Tibial artery (tissue), 4 donors: ENCODE results near the gene CGB2.
"Not testable (repeated sequence)": the region's sequence is repeated elsewhere in the genome, so short reads cannot be mapped to it uniquely, and the experiment has no call there.

ENCODE experiments used
- DNase-seq, 2 donors: peaks; one replicate each; pipeline ENCODE4 v3.0.0-alpha.2; 2019
- H3K27ac ChIP-seq, 2 donors: fragments of 200-600 bp; sonication (generic) in 1 of 2; 1 replicate in 1 of 2; 2 replicates in 1 of 2; pipeline ENCODE4 v1.5.1; 2018 to 2019; ENCODE audit warnings: mild to moderate bottlenecking in 1 of 2
- H3K27me3 ChIP-seq, 2 donors: fragments of 200-600 bp; sonication (generic) in 1 of 2; one replicate each; pipeline versions ENCODE4 v1.5.1 to v1.6.0; 2016 to 2019
- H3K36me3 ChIP-seq, 3 donors: fragments of 200-600 bp; sonication (generic) in 2 of 3; one replicate each; pipeline ENCODE4 v1.5.1; 2016 to 2019; ENCODE audit warnings: mild to moderate bottlenecking in 2 of 3
- H3K4me1 ChIP-seq, 4 donors: fragments of 200-600 bp; sonication (generic) in 2 of 4; 1 replicate in 3 of 4; 2 replicates in 1 of 4; pipeline ENCODE4 v1.5.1; 2016 to 2019
- H3K4me3 ChIP-seq, 2 donors: fragments of 200-600 bp; sonication (generic) in 1 of 2; 1 replicate in 1 of 2; 2 replicates in 1 of 2; pipeline ENCODE4 v1.5.1; 2018 to 2019; ENCODE audit warnings: mild to moderate bottlenecking in 2 of 2
- H3K9me3 ChIP-seq, 3 donors: fragments of 200-600 bp; sonication (generic) in 1 of 3; one replicate each; pipeline ENCODE4 v1.5.1; 2016 to 2019
- CTCF ChIP-seq, 2 experiments: fragments of 200-600 bp in 1 of 2; fragments of 450-650 bp in 1 of 2; IDR thresholded peaks; one replicate each; pipeline ENCODE4 v1.5.1; 2017 to 2019; ENCODE audit warnings: antibody characterized with exemption in 2 of 2, mild to moderate bottlenecking in 1 of 2, moderate library complexity in 1 of 2
- intact Hi-C: fragments of 100-400 bp; cut with DNase I; formaldehyde crosslinking; loops from one replicate; pipeline ENCODE4 v1.15.0; 2023; ENCODE audit warnings: low total_unique reads

CGB2 gene

DNA sequence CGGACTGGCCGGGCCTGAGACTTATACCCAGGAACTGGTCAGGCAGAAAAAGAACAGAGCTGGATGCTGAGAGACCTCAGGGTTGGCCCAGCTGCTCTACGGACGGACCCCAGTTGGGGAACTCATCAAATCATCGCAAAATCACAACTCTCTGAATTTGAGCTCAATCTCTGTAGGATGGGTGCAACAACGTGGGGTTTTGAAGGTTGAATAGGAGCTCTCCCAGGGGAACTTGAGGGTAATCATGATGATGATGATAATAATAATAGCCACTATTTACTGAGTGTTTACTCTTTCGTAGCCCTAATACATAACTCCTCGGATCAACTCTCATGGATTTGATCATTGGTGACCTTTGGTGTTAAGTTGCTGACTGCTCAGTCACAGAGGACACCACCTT is 1.4 kb upstream of the CGB2 start:
- H3K4me1 ChIP-seq, intact Hi-C loops, H3K4me3 ChIP-seq, H3K27ac ChIP-seq, DNase-seq, H3K36me3 ChIP-seq, H3K9me3 ChIP-seq, H3K27me3 ChIP-seq: not testable (repeated sequence)

DNA sequence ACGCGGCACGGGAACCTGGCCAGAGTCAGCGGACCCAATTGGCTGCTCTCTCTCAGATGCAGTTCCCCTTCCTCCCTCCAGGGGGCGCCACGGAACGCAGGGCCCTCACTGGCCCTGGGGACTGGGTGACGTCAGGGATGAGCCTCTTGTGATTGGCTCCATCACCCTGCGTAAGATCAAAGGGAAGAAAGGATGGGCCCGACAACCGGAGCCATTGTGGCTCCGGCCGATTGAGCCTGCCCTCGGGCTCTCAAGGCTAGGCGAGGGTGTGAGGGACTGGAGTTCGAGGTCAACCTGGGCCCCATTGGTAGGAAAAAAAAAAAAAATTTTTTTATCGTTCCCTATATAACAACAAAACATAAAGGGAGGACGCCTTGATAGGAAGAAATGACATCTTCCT is 5.1 kb downstream of the CGB2 start, which contains the start of gene CGB1:
Gene CGB1 (minus strand): TSS at position 81 of the 400 bp plus-strand sequence. CDS start 184 bp downstream, outside the sequence.
- H3K27me3 ChIP-seq, intact Hi-C loops, H3K9me3 ChIP-seq, H3K4me3 ChIP-seq, H3K4me1 ChIP-seq, DNase-seq, H3K36me3 ChIP-seq, H3K27ac ChIP-seq: not testable (repeated sequence)

- intact Hi-C loops, H3K27ac ChIP-seq, H3K9me3 ChIP-seq, DNase-seq, H3K4me1 ChIP-seq, H3K4me3 ChIP-seq, H3K27me3 ChIP-seq, H3K36me3 ChIP-seq: not testable (repeated sequence)
Observed at GRCh38 chr19:49038111-49038510, 6.4 kb downstream of the CGB2 start.

DNA sequence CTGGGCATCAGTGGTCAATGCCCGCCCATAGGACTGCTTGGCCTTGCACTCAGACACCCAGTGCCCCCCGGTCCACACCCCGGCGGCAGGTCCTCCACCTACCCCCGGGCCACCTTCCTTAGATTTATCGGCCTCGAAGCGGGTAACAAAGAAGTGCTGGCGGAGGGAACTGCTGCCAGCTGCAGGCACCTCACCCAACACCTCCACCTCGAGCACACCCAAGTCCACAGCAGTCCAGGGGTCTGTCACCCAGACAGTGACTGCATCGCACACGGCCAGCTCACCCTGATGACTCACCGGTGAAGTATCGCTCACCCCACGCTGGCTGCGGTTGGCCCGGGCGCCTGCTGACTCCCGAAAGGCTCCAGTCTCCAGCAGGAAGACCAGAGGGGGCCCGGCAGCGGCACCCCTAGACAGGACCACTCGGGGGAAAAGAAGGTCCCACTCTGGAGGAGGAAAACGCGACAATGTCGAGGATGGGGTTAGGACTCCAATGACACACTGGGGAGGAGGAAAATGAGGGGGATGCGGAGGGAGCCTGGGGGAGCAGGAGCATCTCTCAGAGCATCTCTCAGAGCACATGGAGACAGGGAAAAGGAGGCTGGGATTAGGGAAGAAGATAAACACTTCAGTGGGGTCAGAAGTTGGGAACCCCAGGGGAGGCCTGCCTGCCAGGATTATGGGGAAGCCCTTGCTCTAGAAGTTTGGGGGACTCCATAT is 7.0 kb downstream of the CGB2 start:
- DNase-seq, H3K9me3 ChIP-seq, intact Hi-C loops, H3K36me3 ChIP-seq, H3K27ac ChIP-seq, H3K4me1 ChIP-seq, H3K4me3 ChIP-seq, H3K27me3 ChIP-seq: not testable (repeated sequence)

DNA sequence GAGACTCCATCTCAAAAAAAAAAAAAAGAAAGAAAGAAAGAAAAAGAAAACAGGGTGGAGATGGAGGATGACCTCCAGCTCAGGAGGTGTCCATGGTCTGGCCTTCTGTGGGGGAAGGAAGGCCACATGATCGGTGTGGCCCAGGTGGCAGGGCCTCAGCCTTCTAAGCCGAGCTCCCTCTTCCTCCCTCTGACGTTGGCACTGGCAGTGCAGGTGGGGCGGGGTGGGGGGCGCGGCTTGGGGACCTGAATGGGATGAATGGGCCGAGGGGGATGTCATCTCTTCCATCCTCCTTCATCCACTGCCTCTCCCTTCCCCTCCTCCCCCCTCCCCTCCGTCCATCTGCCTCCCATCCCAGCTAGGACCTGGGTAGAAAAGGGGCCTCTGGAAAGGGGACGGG is 8.0 kb downstream of the CGB2 start:
- H3K36me3 ChIP-seq, H3K27ac ChIP-seq, H3K4me1 ChIP-seq, H3K4me3 ChIP-seq, intact Hi-C loops, DNase-seq, H3K9me3 ChIP-seq, H3K27me3 ChIP-seq: not testable (repeated sequence)

DNA sequence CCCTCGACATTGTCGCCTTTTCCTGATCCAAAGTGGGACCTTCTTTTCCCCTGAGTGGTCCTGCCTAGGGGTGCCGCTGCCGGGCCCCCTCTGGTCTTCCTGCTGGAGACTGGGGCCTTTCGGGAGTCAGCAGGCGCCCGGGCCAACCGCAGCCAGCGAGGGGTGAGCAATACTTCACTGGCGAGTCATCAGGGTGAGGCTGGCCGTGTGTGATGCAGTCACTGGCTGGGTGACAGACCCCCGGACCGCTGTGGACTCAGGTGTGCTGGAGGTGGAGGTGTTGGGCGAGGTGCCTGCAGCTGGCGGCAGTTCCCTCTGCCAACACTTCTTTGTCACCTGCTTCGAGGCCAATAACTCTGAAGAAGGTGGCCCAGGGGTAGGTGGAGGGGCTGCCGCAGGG is 10.5 kb downstream of the CGB2 start:
- no peaks in the 10 kb centered on the region for H3K4me1 ChIP-seq
- peaks cover 0 to 7% of the 10 kb centered on the region in 2 donors for H3K27me3 ChIP-seq
- TF ChIP-seq CTCF (IDR thresholded peaks at IDR 0.05): no peak
- no peak overlapping the region for H3K4me3 ChIP-seq
- DNase-seq: no peak
- intact Hi-C loops: no loop called here
- H3K36me3 ChIP-seq: no peaks in the 10 kb centered on the region
- H3K9me3 ChIP-seq: no peaks in the 10 kb centered on the region
- no peak overlapping the region for H3K27ac ChIP-seq

- H3K4me3 ChIP-seq, H3K36me3 ChIP-seq, DNase-seq, H3K9me3 ChIP-seq, intact Hi-C loops, H3K4me1 ChIP-seq, H3K27ac ChIP-seq, H3K27me3 ChIP-seq: not testable (repeated sequence)
Observed at GRCh38 chr19:49042666-49043065, 11.0 kb downstream of the CGB2 start.

DNA sequence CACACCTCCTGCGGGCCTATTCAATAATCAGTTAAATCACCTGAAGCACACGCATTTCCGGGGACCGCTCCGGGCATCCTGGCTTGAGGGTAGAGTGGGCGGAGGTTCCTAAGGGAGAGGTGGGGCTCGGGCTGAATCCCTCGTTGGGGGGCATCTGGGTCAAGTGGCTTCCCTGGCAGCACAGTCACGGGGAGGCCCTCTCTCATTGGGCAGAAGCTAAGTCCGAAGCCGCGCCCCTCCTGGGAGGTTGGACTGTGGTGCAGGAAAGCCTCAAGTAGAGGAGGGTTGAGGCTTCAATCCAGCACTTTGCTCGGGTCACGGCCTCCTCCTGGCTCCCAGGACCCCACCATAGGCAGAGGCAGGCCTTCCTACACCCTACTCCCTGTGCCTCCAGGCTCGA is 11.9 kb downstream of the CGB2 start, which contains the start of gene CGB5:
Gene CGB5 (plus strand): TSS at position 301 of the 400 bp plus-strand sequence. CDS start 362 bp downstream, outside the sequence.
- H3K9me3 ChIP-seq, intact Hi-C loops, H3K27me3 ChIP-seq, DNase-seq, H3K4me1 ChIP-seq, H3K4me3 ChIP-seq, H3K36me3 ChIP-seq, H3K27ac ChIP-seq: not testable (repeated sequence)

DNA sequence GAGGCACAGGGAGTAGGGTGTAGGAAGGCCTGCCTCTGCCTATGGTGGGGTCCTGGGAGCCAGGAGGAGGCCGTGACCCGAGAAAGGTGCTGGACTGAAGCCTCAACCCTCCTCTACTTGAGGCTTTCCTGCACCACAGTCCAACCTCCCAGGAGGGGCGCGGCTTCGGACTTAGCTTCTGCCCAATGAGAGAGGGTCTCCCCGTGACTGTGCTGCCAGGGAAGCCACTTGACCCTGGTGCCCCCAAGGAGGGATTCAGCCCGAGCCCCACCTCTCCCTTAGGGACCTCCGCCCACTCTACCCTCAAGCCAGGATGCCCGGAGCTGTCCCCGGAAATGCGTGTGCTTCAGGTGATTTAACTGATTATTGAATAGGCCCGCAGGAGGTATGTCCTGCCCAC is 17.3 kb downstream of the CGB2 start, which contains the start of gene CGB8:
Gene CGB8 (minus strand): TSS at position 101 of the 400 bp plus-strand sequence. CDS start 372 bp downstream, outside the sequence.
- H3K4me3 ChIP-seq, H3K4me1 ChIP-seq, intact Hi-C loops, H3K36me3 ChIP-seq, DNase-seq, H3K27me3 ChIP-seq, H3K9me3 ChIP-seq, H3K27ac ChIP-seq: not testable (repeated sequence)

GRCh38 chr19:49049834-49050233 is 18.1 kb downstream of the CGB2 start:
- DNase-seq, H3K4me1 ChIP-seq, intact Hi-C loops, H3K4me3 ChIP-seq, H3K9me3 ChIP-seq, H3K27me3 ChIP-seq, H3K27ac ChIP-seq, H3K36me3 ChIP-seq: not testable (repeated sequence)

GRCh38 chr19:49050376-49051033 is 18.8 kb downstream of the CGB2 start:
- DNase-seq, H3K27ac ChIP-seq, H3K27me3 ChIP-seq, H3K36me3 ChIP-seq, H3K9me3 ChIP-seq, H3K4me3 ChIP-seq, intact Hi-C loops, H3K4me1 ChIP-seq: not testable (repeated sequence)
